Kidney epithelial cell (primary cell): Measurements from ENCODE around the gene TPRN. TPM values are rescaled to one million over a fixed set of nuclear protein-coding genes. Genes with fewer than 3 reads are reported as not detected.

ENCODE experiments used
- DNase-seq: peaks from one replicate; pipeline ENCODE4 v3.0.0-alpha.2; 2010; ENCODE audit warnings: low read depth
- H3K27me3 ChIP-seq: 2 replicates; pipeline ENCODE4 v1.6.0; 2011; ENCODE audit warnings: low read length; ENCODE audit not compliant: control insufficient read depth, insufficient read depth
- H3K36me3 ChIP-seq: 2 replicates; pipeline ENCODE4 v1.5.1; 2011; ENCODE audit warnings: low read length; ENCODE audit not compliant: control insufficient read depth, insufficient read depth
- H3K4me3 ChIP-seq: 2 replicates; pipeline ENCODE4 v1.5.1; 2011; ENCODE audit warnings: low read depth, mild to moderate bottlenecking, control low read depth, low read length
- total RNA-seq: library from RNA; depleted of rRNA; stranded (reverse); fragments of >200 nt; gene quantifications from 2 replicates; pipeline ENCODE4 v1.2.3, GENCODE V29; 2015
- TF ChIP-seq, protein P1 (sequence below): IDR thresholded peaks from 2 replicates; pipeline ENCODE4 v1.5.1; 2011; ENCODE audit warnings: mild to moderate bottlenecking, moderate library complexity, low read length, control low read depth, inconsistent platforms; ENCODE audit not compliant: insufficient read depth, poor library complexity, severe bottlenecking

Gene TPRN
- total RNA-seq, 1 donor from 2014 or later = 15.2 TPM

- Histone ChIP-seq H3K4me3 (no peak overlapping the region), H3K27me3 (no peaks in the 10 kb centered on the region), H3K36me3 (no peaks in the 10 kb centered on the region)
- no peak for DNase-seq
- TF ChIP-seq, protein P1, sequence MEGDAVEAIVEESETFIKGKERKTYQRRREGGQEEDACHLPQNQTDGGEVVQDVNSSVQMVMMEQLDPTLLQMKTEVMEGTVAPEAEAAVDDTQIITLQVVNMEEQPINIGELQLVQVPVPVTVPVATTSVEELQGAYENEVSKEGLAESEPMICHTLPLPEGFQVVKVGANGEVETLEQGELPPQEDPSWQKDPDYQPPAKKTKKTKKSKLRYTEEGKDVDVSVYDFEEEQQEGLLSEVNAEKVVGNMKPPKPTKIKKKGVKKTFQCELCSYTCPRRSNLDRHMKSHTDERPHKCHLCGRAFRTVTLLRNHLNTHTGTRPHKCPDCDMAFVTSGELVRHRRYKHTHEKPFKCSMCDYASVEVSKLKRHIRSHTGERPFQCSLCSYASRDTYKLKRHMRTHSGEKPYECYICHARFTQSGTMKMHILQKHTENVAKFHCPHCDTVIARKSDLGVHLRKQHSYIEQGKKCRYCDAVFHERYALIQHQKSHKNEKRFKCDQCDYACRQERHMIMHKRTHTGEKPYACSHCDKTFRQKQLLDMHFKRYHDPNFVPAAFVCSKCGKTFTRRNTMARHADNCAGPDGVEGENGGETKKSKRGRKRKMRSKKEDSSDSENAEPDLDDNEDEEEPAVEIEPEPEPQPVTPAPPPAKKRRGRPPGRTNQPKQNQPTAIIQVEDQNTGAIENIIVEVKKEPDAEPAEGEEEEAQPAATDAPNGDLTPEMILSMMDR = no peak
These were observed 14.6 kb downstream of the TPRN start for GRCh38 chr9:137185921-137186320.

DNA sequence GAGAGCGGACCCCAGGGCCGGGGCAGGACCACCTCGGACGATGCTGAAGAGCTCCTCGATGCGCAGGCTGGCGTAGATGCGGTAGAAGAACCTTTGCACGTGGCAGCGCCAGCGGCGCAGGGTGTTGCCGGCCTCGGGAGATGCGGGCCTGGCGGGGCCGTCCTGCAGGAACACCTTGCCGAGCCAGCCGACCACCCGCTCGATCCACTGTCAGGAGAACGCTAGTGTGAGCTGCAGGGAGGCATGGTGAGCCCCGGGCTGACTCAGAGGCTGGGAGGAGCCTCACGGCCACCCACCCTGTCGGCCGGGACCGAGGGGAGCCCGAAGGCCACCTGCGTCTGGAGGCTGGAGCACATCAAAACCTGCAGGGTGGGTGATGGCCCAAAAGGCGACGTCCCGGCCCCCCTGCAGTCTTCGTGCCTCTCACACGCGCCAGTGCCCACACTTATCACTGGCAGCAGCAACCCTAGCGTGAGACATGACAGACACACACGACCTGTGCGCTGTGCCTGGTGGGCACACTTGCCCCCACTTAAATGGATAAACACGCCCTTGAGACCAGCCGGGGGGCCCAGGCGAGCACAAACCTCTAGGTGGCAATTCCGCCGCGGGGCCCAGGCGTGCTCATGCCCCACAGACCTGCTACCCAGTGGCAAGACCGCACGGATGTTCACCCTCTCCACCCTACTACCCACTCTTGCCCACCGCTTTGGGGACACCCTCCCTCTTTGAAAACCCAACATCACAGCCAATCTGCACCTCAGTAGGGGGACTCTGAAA is 15.5 kb downstream of the TPRN start:
- TF ChIP-seq, protein P1 = no peak
- no peak for DNase-seq
- H3K27me3 ChIP-seq = no peaks in the 10 kb centered on the region
- H3K4me3 ChIP-seq = no peak overlapping the region
- no peaks in the 10 kb centered on the region for H3K36me3 ChIP-seq

DNA sequence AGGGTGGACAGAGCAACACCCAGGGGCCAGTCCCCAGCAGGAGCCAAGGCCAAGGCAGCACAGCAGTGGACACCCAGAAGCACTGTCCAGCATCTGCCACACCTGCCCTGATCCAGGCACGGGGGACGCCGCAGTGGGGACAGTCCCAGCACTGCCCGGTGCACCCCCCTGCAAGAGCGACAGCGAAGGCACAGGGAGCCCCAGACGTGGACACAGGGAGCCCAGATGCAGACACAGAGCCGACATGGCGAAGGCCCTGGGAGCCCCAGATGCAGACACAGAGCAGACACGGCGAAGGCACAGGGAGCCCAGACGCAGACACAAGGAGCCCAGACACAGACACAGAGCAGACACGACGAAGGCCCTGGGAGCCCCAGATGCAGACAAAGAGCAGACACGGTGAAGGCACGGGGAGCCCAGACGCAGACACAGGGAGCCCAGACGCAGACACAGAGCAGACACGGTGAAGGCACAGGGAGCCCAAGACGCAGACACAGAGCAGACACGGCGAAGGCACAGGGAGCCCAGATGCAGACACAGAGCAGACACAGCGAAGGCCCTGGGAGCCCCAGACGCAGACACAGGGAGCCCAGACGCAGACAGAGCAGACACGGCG is 16.5 kb downstream of the TPRN start:
- no peaks in the 10 kb centered on the region for H3K36me3 ChIP-seq
- H3K27me3 ChIP-seq = no peaks in the 10 kb centered on the region
- no peak overlapping the region for H3K4me3 ChIP-seq
- TF ChIP-seq, protein P1 = no peak
- DNase-seq = no peak

GRCh38 chr9:137182836-137183235 is 17.7 kb downstream of the TPRN start:
- DNase-seq = no peak
- TF ChIP-seq, protein P1 = no peak
- Histone ChIP-seq H3K36me3 (no peaks in the 10 kb centered on the region), H3K27me3 (no peaks in the 10 kb centered on the region), H3K4me3 (no peak overlapping the region)

- DNase-seq = no peak
- no peaks in the 10 kb centered on the region for H3K36me3 ChIP-seq
- H3K4me3 ChIP-seq = no peak overlapping the region
- H3K27me3 ChIP-seq = no peaks in the 10 kb centered on the region
- TF ChIP-seq, protein P1 = no peak
These were observed 18.9 kb downstream of the TPRN start for GRCh38 chr9:137181680-137182079.

- TF ChIP-seq, protein P1 = no peak
- Histone ChIP-seq H3K36me3 (no peaks in the 10 kb centered on the region), H3K4me3 (no peak overlapping the region), H3K27me3 (peaks cover 5% of the 10 kb centered on the region)
- DNase-seq = no peak
These were observed 20.1 kb downstream of the TPRN start for GRCh38 chr9:137180491-137180890.
